ENCODE data around the gene TCFL5.
A peak's percentile ranks its signal among the peaks of the same experiment; 100 is the strongest.

TCFL5 gene

GRCh38 chr20:62900692-62901584, 39.3 kb upstream of the TCFL5 start:
- Mint-ChIP-seq H3K27ac (ENCODE audit: low read depth) (peak overlapping the region; percentile 49), H3K4me3 (peak overlapping the region; percentile 61), H3K9me3 (no peaks in the 10 kb centered on the region), H3K36me3 (ENCODE audit: insufficient read depth) (peaks cover 60% of the 10 kb centered on the region), H3K4me1 (peaks cover 41% of the 10 kb centered on the region), H3K27me3 (no peaks in the 10 kb centered on the region)
- DNase-seq (ENCODE audit: low spot score in 2 of 2) (no peak), ATAC-seq (replicated peaks; ENCODE audit: extremely low read depth, poor library complexity, severe bottlenecking) (peak; percentile 41)

GRCh38 chr20:62900052-62900691, 38.5 kb upstream of the TCFL5 start:
- Mint-ChIP-seq H3K4me1 (peaks cover 39% of the 10 kb centered on the region), H3K27me3 (no peaks in the 10 kb centered on the region), H3K4me3 (peak overlapping the region; percentile 61), H3K27ac (ENCODE audit: low read depth) (peak overlapping the region; percentile 49), H3K9me3 (no peaks in the 10 kb centered on the region), H3K36me3 (ENCODE audit: insufficient read depth) (peaks cover 59% of the 10 kb centered on the region)
- DNase-seq (ENCODE audit: low spot score in 2 of 2): peak; percentile 64 to 75
- peak; percentile 92 for ATAC-seq (replicated peaks; ENCODE audit: extremely low read depth, poor library complexity, severe bottlenecking)

- no peaks in the 10 kb centered on the region for H3K9me3 Mint-ChIP-seq
- peaks cover 58% of the 10 kb centered on the region for H3K36me3 Mint-ChIP-seq (ENCODE audit: insufficient read depth)
- peaks cover 35% of the 10 kb centered on the region for H3K4me1 Mint-ChIP-seq
- H3K4me3 Mint-ChIP-seq: peak overlapping the region; percentile 61
- no peak for ATAC-seq (replicated peaks; ENCODE audit: extremely low read depth, poor library complexity, severe bottlenecking)
- H3K27me3 Mint-ChIP-seq: no peaks in the 10 kb centered on the region
- no peak for DNase-seq (ENCODE audit: low spot score in 2 of 2)
- H3K27ac Mint-ChIP-seq (ENCODE audit: low read depth): peak overlapping the region; percentile 49
Measured at GRCh38 chr20:62899633-62900051, 38.0 kb upstream of the TCFL5 start.

- Mint-ChIP-seq H3K9me3 (no peaks in the 10 kb centered on the region), H3K4me1 (peaks cover 35% of the 10 kb centered on the region), H3K4me3 (peak overlapping the region; percentile 29), H3K27me3 (no peaks in the 10 kb centered on the region), H3K36me3 (ENCODE audit: insufficient read depth) (peaks cover 59% of the 10 kb centered on the region), H3K27ac (ENCODE audit: low read depth) (peak overlapping the region; percentile 69)
- ATAC-seq (replicated peaks; ENCODE audit: extremely low read depth, poor library complexity, severe bottlenecking) (no peak), DNase-seq (ENCODE audit: low spot score in 2 of 2) (no peak)
Measured at GRCh38 chr20:62898970-62899632, 37.5 kb upstream of the TCFL5 start.

- no peak for ATAC-seq (replicated peaks; ENCODE audit: extremely low read depth, poor library complexity, severe bottlenecking)
- DNase-seq (ENCODE audit: low spot score in 2 of 2): no peak
- no peaks in the 10 kb centered on the region for H3K9me3 Mint-ChIP-seq
- peaks cover 35% of the 10 kb centered on the region for H3K4me1 Mint-ChIP-seq
- no peaks in the 10 kb centered on the region for H3K27me3 Mint-ChIP-seq
- peaks cover 60% of the 10 kb centered on the region for H3K36me3 Mint-ChIP-seq (ENCODE audit: insufficient read depth)
- peak overlapping the region; percentile 69 for H3K27ac Mint-ChIP-seq (ENCODE audit: low read depth)
- peak overlapping the region; percentile 6 for H3K4me3 Mint-ChIP-seq
Measured at GRCh38 chr20:62898093-62898964, 36.7 kb upstream of the TCFL5 start.

GRCh38 chr20:62897666-62898065, 36.0 kb upstream of the TCFL5 start:
- DNase-seq (ENCODE audit: low spot score in 2 of 2): no peak
- peaks cover 60% of the 10 kb centered on the region for H3K36me3 Mint-ChIP-seq (ENCODE audit: insufficient read depth)
- ATAC-seq (replicated peaks; ENCODE audit: extremely low read depth, poor library complexity, severe bottlenecking): no peak
- peaks cover 35% of the 10 kb centered on the region for H3K4me1 Mint-ChIP-seq
- no peaks in the 10 kb centered on the region for H3K27me3 Mint-ChIP-seq
- no peak overlapping the region for H3K4me3 Mint-ChIP-seq
- H3K9me3 Mint-ChIP-seq: no peaks in the 10 kb centered on the region
- H3K27ac Mint-ChIP-seq (ENCODE audit: low read depth): no peak overlapping the region

- ATAC-seq (replicated peaks; ENCODE audit: extremely low read depth, poor library complexity, severe bottlenecking) (no peak), DNase-seq (ENCODE audit: low spot score in 2 of 2) (no peak)
- Mint-ChIP-seq H3K4me3 (no peak overlapping the region), H3K36me3 (ENCODE audit: insufficient read depth) (peaks cover 61% of the 10 kb centered on the region), H3K27ac (ENCODE audit: low read depth) (peak overlapping the region; percentile 71), H3K4me1 (peaks cover 35% of the 10 kb centered on the region), H3K27me3 (no peaks in the 10 kb centered on the region), H3K9me3 (no peaks in the 10 kb centered on the region)
Measured at GRCh38 chr20:62896526-62896925, 34.9 kb upstream of the TCFL5 start.

- Mint-ChIP-seq H3K4me1 (peaks cover 32% of the 10 kb centered on the region), H3K9me3 (no peaks in the 10 kb centered on the region), H3K27me3 (no peaks in the 10 kb centered on the region), H3K27ac (ENCODE audit: low read depth) (no peak overlapping the region), H3K4me3 (no peak overlapping the region), H3K36me3 (ENCODE audit: insufficient read depth) (peaks cover 67% of the 10 kb centered on the region)
- ATAC-seq (replicated peaks; ENCODE audit: extremely low read depth, poor library complexity, severe bottlenecking) (no peak), DNase-seq (ENCODE audit: low spot score in 2 of 2) (no peak)
Measured at GRCh38 chr20:62895539-62895938, 33.9 kb upstream of the TCFL5 start.

- Mint-ChIP-seq H3K27me3 (no peaks in the 10 kb centered on the region), H3K36me3 (ENCODE audit: insufficient read depth) (peaks cover 63% of the 10 kb centered on the region), H3K27ac (ENCODE audit: low read depth) (no peak overlapping the region), H3K9me3 (no peaks in the 10 kb centered on the region), H3K4me3 (no peak overlapping the region), H3K4me1 (peaks cover 20% of the 10 kb centered on the region)
- no peak for DNase-seq (ENCODE audit: low spot score in 2 of 2)
- no peak for ATAC-seq (replicated peaks; ENCODE audit: extremely low read depth, poor library complexity, severe bottlenecking)
Measured at GRCh38 chr20:62894261-62894660, 32.6 kb upstream of the TCFL5 start.

GRCh38 chr20:62893700-62894099, 32.1 kb upstream of the TCFL5 start:
- H3K27ac Mint-ChIP-seq (ENCODE audit: low read depth): no peak overlapping the region
- no peak for DNase-seq (ENCODE audit: low spot score in 2 of 2)
- no peak for ATAC-seq (replicated peaks; ENCODE audit: extremely low read depth, poor library complexity, severe bottlenecking)
- peaks cover 65% of the 10 kb centered on the region for H3K36me3 Mint-ChIP-seq (ENCODE audit: insufficient read depth)
- no peaks in the 10 kb centered on the region for H3K9me3 Mint-ChIP-seq
- H3K27me3 Mint-ChIP-seq: no peaks in the 10 kb centered on the region
- no peak overlapping the region for H3K4me3 Mint-ChIP-seq
- peaks cover 14% of the 10 kb centered on the region for H3K4me1 Mint-ChIP-seq

- H3K4me1 Mint-ChIP-seq: peaks cover 3% of the 10 kb centered on the region
- DNase-seq (ENCODE audit: low spot score in 2 of 2) (no peak), ATAC-seq (replicated peaks; ENCODE audit: extremely low read depth, poor library complexity, severe bottlenecking) (no peak)
- H3K27ac Mint-ChIP-seq (ENCODE audit: low read depth): no peak overlapping the region
- no peaks in the 10 kb centered on the region for H3K9me3 Mint-ChIP-seq
- peaks cover 74% of the 10 kb centered on the region for H3K36me3 Mint-ChIP-seq (ENCODE audit: insufficient read depth)
- no peak overlapping the region for H3K4me3 Mint-ChIP-seq
- no peaks in the 10 kb centered on the region for H3K27me3 Mint-ChIP-seq
Measured at GRCh38 chr20:62892348-62893304, 31.0 kb upstream of the TCFL5 start.
